ENCODE results near the gene SELENBP1.
A peak's percentile ranks its signal among the peaks of the same experiment; 100 is the strongest.

The SELENBP1 gene

GRCh38 chr1:151346769-151347522 lies 25.6 kb downstream of the SELENBP1 start, which contains the start of gene RFX5:
Gene RFX5 (minus strand): TSS chr1:151347252. CDS start chr1:151346320, 932 bp downstream.
- Histone ChIP-seq H3K27me3 (ENCODE audit: control insufficient read depth, insufficient read depth, low read length) (no peaks in the 10 kb centered on the region), H3K9ac (no peak within 1 kb of the TSS), H3K4me3 (ENCODE audit: low read depth, low read length) (peak within 1 kb of the TSS; percentile 67), H3K4me2 (ENCODE audit: low read length) (peak within 1 kb of the TSS; percentile 59), H3K4me1 (no peaks in the 10 kb centered on the region), H3K27ac (peak within 1 kb of the TSS; percentile 80), H2AFZ (peak within 1 kb of the TSS; percentile 85), H3K36me3 (ENCODE audit: control insufficient read depth, insufficient read depth, low read length) (no peaks in the 10 kb centered on the region), H3K79me2 (no peaks in the 10 kb centered on the region), H3K9me3 (ENCODE audit: control insufficient read depth, low read length) (no peaks in the 10 kb centered on the region)
- no peak for TF ChIP-seq CTCF (IDR thresholded peaks at IDR 0.05)

GRCh38 chr1:151346082-151346768 lies 26.3 kb downstream of the SELENBP1 start:
- H3K9ac ChIP-seq = no peak overlapping the region
- peak overlapping the region; percentile 80 for H3K27ac ChIP-seq
- no peaks in the 10 kb centered on the region for H3K27me3 ChIP-seq (ENCODE audit: control insufficient read depth, insufficient read depth, low read length)
- H3K4me3 ChIP-seq (ENCODE audit: low read depth, low read length) = peak overlapping the region; percentile 67
- H2AFZ ChIP-seq = peak overlapping the region; percentile 85
- TF ChIP-seq CTCF (IDR thresholded peaks at IDR 0.05) = no peak
- no peaks in the 10 kb centered on the region for H3K4me1 ChIP-seq
- no peaks in the 10 kb centered on the region for H3K36me3 ChIP-seq (ENCODE audit: control insufficient read depth, insufficient read depth, low read length)
- H3K9me3 ChIP-seq (ENCODE audit: control insufficient read depth, low read length) = no peaks in the 10 kb centered on the region
- peak overlapping the region; percentile 59 for H3K4me2 ChIP-seq (ENCODE audit: low read length)
- no peaks in the 10 kb centered on the region for H3K79me2 ChIP-seq

GRCh38 chr1:151344291-151344690 lies 28.2 kb downstream of the SELENBP1 start:
- H3K79me2 ChIP-seq = no peaks in the 10 kb centered on the region
- H2AFZ ChIP-seq = no peak overlapping the region
- H3K36me3 ChIP-seq (ENCODE audit: control insufficient read depth, insufficient read depth, low read length) = no peaks in the 10 kb centered on the region
- H3K27ac ChIP-seq = no peak overlapping the region
- H3K4me3 ChIP-seq (ENCODE audit: low read depth, low read length) = no peak overlapping the region
- H3K4me2 ChIP-seq (ENCODE audit: low read length) = no peak overlapping the region
- no peak for TF ChIP-seq CTCF (IDR thresholded peaks at IDR 0.05)
- H3K27me3 ChIP-seq (ENCODE audit: control insufficient read depth, insufficient read depth, low read length) = no peaks in the 10 kb centered on the region
- no peaks in the 10 kb centered on the region for H3K4me1 ChIP-seq
- no peak overlapping the region for H3K9ac ChIP-seq
- H3K9me3 ChIP-seq (ENCODE audit: control insufficient read depth, low read length) = no peaks in the 10 kb centered on the region

- no peak overlapping the region for H3K27ac ChIP-seq
- no peak overlapping the region for H2AFZ ChIP-seq
- H3K4me3 ChIP-seq (ENCODE audit: low read depth, low read length) = no peak overlapping the region
- H3K9me3 ChIP-seq (ENCODE audit: control insufficient read depth, low read length) = no peaks in the 10 kb centered on the region
- no peaks in the 10 kb centered on the region for H3K4me1 ChIP-seq
- H3K9ac ChIP-seq = no peak overlapping the region
- H3K4me2 ChIP-seq (ENCODE audit: low read length) = no peak overlapping the region
- no peaks in the 10 kb centered on the region for H3K36me3 ChIP-seq (ENCODE audit: control insufficient read depth, insufficient read depth, low read length)
- TF ChIP-seq CTCF (IDR thresholded peaks at IDR 0.05) = no peak
- no peaks in the 10 kb centered on the region for H3K79me2 ChIP-seq
- no peaks in the 10 kb centered on the region for H3K27me3 ChIP-seq (ENCODE audit: control insufficient read depth, insufficient read depth, low read length)
Observed at GRCh38 chr1:151343587-151343986, 28.9 kb downstream of the SELENBP1 start.
